ENCODE measurements around the gene EMP2.
"Not testable (repeated sequence)": the region's sequence is repeated elsewhere in the genome, so short reads cannot be mapped to it uniquely, and the experiment has no call there.

The EMP2 gene

GRCh38 chr16:10521681-10522274, 58.6 kb downstream of the EMP2 start:
- DNase-seq (ENCODE audit: low read depth): peak; percentile 17

- DNase-seq (ENCODE audit: low read depth): no peak
Measured at GRCh38 chr16:10520869-10521578, 59.4 kb downstream of the EMP2 start.

GRCh38 chr16:10519929-10520868, 60.2 kb downstream of the EMP2 start:
- DNase-seq (ENCODE audit: low read depth): no peak

- DNase-seq (ENCODE audit: low read depth): no peak
Measured at GRCh38 chr16:10519297-10519696, 61.1 kb downstream of the EMP2 start.

GRCh38 chr16:10518479-10519041, 61.8 kb downstream of the EMP2 start:
- DNase-seq (ENCODE audit: low read depth): no peak

- DNase-seq (ENCODE audit: low read depth): no peak
Measured at GRCh38 chr16:10517868-10518267, 62.5 kb downstream of the EMP2 start.

GRCh38 chr16:10514369-10515055, 65.9 kb downstream of the EMP2 start:
- DNase-seq (ENCODE audit: low read depth): no peak

- DNase-seq (ENCODE audit: low read depth): no peak
Measured at GRCh38 chr16:10511829-10512228, 68.6 kb downstream of the EMP2 start.

- DNase-seq (ENCODE audit: low read depth): no peak
Measured at GRCh38 chr16:10510279-10510678, 70.1 kb downstream of the EMP2 start.

GRCh38 chr16:10509534-10510025, 70.8 kb downstream of the EMP2 start:
- peak; percentile 43 for DNase-seq (ENCODE audit: low read depth)

GRCh38 chr16:10505286-10505685, 75.1 kb downstream of the EMP2 start:
- DNase-seq (ENCODE audit: low read depth): not testable (repeated sequence)

- DNase-seq (ENCODE audit: low read depth): no peak
Measured at GRCh38 chr16:10504404-10504885, 76.0 kb downstream of the EMP2 start.

GRCh38 chr16:10502776-10503175, 77.6 kb downstream of the EMP2 start:
- DNase-seq (ENCODE audit: low read depth): no peak

GRCh38 chr16:10501016-10501607, 79.3 kb downstream of the EMP2 start:
- DNase-seq (ENCODE audit: low read depth): no peak

GRCh38 chr16:10500582-10500981, 79.8 kb downstream of the EMP2 start:
- no peak for DNase-seq (ENCODE audit: low read depth)

GRCh38 chr16:10497132-10498101, 83.0 kb downstream of the EMP2 start:
- DNase-seq (ENCODE audit: low read depth): no peak

- no peak for DNase-seq (ENCODE audit: low read depth)
Measured at GRCh38 chr16:10495031-10495345, 85.4 kb downstream of the EMP2 start.

- no peak for DNase-seq (ENCODE audit: low read depth)
Measured at GRCh38 chr16:10494343-10495030, 85.9 kb downstream of the EMP2 start.

GRCh38 chr16:10493276-10493675, 87.1 kb downstream of the EMP2 start:
- DNase-seq (ENCODE audit: low read depth): no peak
